Tibial nerve (tissue), 4 donors: ENCODE data around the gene ITGAV. TPM values are rescaled to one million over a fixed set of nuclear protein-coding genes. Genes with fewer than 3 reads are reported as not detected.

Experiments
- DNase-seq, 2 donors: peaks; one replicate each; pipeline ENCODE4 v3.0.0-alpha.2; 2019; ENCODE audit warnings: low spot score in 2 of 2
- H3K27ac ChIP-seq, 4 donors: fragments of 200-600 bp; sonication (generic) in 3 of 4; one replicate each; pipeline ENCODE4 v1.5.1; 2017 to 2019; ENCODE audit warnings: mild to moderate bottlenecking in 1 of 4
- H3K27me3 ChIP-seq, 2 donors: fragments of 200-600 bp; sonication (generic) in 1 of 2; one replicate each; pipeline versions ENCODE4 v1.5.1 to v1.6.0; 2017 to 2019
- H3K36me3 ChIP-seq, 3 donors: fragments of 200-600 bp; sonication (generic); one replicate each; pipeline ENCODE4 v1.5.1; 2018 to 2019
- H3K4me1 ChIP-seq, 4 donors: fragments of 200-600 bp; sonication (generic) in 3 of 4; one replicate each; pipeline ENCODE4 v1.5.1; 2017 to 2019
- H3K4me3 ChIP-seq, 4 donors: fragments of 200-600 bp; sonication (generic) in 3 of 4; one replicate each; pipeline ENCODE4 v1.5.1; 2017 to 2019; ENCODE audit warnings: mild to moderate bottlenecking in 1 of 4, moderate library complexity in 1 of 4
- H3K9me3 ChIP-seq, 4 donors: fragments of 200-600 bp; sonication (generic) in 3 of 4; one replicate each; pipeline ENCODE4 v1.5.1; 2017 to 2019
- EP300 ChIP-seq, 2 donors: sonication (generic); formaldehyde crosslinking; IDR thresholded peaks; one replicate each; pipeline ENCODE4 v1.6.1; 2017; ENCODE audit warnings: antibody characterized with exemption in 2 of 2, mild to moderate bottlenecking in 1 of 2
- POLR2A ChIP-seq, 2 donors: fragments of 450-650 bp; IDR thresholded peaks; one replicate each; pipeline ENCODE4 v1.6.1; 2017; ENCODE audit warnings: antibody characterized with exemption in 2 of 2, mild to moderate bottlenecking in 2 of 2, moderate library complexity in 2 of 2
- WGBS, 2 donors: methylation state at CpG; one replicate each; pipeline ENCODE4 v1.1.5; 2018; 5-methylcytosine and 5-hydroxymethylcytosine counted together
- total RNA-seq, 4 donors: library from RNA; depleted of rRNA; stranded (reverse); fragments of >200 nt; gene quantifications; one replicate each; pipeline ENCODE4 v1.1.0, GENCODE V29; 2016
- TF ChIP-seq, protein P1 (sequence below), 5 experiments: fragments of 200-600 bp in 3 of 5; fragments of 450-650 bp in 2 of 5; sonication (generic) in 3 of 5; IDR thresholded peaks; one replicate each; pipeline ENCODE4 v1.5.1; 2016 to 2019; ENCODE audit warnings: antibody characterized with exemption in 5 of 5, mild to moderate bottlenecking in 3 of 5, moderate library complexity in 2 of 5

ITGAV gene
- total RNA-seq, 4 donors from 2014 or later: 97.1 to 114 (median 100) TPM

DNA sequence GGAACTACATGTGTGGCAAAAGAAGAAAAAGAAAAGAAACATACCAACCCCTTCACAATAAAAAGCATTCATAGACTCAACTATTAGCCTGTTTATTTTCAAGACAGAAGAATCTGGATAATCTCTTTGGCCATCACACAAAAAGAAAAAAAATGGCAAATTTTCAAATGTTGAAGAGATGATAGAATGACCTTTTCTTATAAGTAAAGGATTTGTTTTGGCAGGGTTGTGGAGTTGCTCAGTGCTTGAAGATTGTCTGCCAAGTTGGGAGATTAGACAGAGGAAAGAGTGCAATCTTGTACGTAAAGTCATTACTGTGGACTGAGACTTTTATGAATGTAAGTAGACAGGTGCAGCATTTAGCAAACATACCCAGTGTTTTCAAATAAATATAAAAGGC is 85.5 kb downstream of the ITGAV start:
- Histone ChIP-seq H3K9me3 (peaks cover 0 to 21% (median 0%) of the 10 kb centered on the region in 4 donors), H3K27ac (no peak overlapping the region), H3K27me3 (no peaks in the 10 kb centered on the region), H3K36me3 (peaks cover 0 to 87% (median 21%) of the 10 kb centered on the region in 3 donors), H3K4me3 (no peak overlapping the region), H3K4me1 (no peaks in the 10 kb centered on the region)
- no peak for DNase-seq
- TF ChIP-seq EP300 (IDR thresholded peaks at IDR 0.05): no peak
- no peak for TF ChIP-seq POLR2A (IDR thresholded peaks at IDR 0.05)
- TF ChIP-seq, protein P1, sequence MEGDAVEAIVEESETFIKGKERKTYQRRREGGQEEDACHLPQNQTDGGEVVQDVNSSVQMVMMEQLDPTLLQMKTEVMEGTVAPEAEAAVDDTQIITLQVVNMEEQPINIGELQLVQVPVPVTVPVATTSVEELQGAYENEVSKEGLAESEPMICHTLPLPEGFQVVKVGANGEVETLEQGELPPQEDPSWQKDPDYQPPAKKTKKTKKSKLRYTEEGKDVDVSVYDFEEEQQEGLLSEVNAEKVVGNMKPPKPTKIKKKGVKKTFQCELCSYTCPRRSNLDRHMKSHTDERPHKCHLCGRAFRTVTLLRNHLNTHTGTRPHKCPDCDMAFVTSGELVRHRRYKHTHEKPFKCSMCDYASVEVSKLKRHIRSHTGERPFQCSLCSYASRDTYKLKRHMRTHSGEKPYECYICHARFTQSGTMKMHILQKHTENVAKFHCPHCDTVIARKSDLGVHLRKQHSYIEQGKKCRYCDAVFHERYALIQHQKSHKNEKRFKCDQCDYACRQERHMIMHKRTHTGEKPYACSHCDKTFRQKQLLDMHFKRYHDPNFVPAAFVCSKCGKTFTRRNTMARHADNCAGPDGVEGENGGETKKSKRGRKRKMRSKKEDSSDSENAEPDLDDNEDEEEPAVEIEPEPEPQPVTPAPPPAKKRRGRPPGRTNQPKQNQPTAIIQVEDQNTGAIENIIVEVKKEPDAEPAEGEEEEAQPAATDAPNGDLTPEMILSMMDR (IDR thresholded peaks at IDR 0.05): no peak
- WGBS, 2 donors: 39 to 44% methylated on average over 1 of the region's 1 CpG

DNA sequence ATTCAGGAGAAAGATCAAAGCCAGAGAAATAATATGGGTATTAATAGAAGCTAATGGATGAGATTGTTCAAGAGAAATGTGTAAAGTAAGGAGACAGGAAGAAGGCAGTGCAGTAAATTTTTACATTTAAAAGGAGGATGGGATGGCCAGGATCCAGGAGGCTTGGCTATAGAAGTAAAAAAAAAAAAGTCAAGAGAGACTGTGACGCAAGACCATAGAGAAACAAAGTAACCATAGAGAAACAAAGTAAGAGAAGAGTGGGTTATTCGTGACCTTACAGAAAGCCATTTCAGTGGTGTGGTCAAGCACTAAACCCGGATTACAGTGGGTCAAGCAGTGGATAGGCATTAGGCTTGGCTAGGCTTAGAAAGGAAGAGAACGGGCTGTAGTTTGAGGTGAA is 93.5 kb downstream of the ITGAV start:
- no peak overlapping the region for H3K4me3 ChIP-seq
- H3K27ac ChIP-seq: no peak overlapping the region
- no peak for DNase-seq
- no peak for TF ChIP-seq POLR2A (IDR thresholded peaks at IDR 0.05)
- TF ChIP-seq EP300 (IDR thresholded peaks at IDR 0.05): no peak
- TF ChIP-seq, protein P1 (IDR thresholded peaks at IDR 0.05): no peak
- H3K27me3 ChIP-seq: no peaks in the 10 kb centered on the region
- WGBS, 2 donors: 57 to 63% methylated on average over 4 of the region's 4 CpGs
- H3K4me1 ChIP-seq: no peaks in the 10 kb centered on the region
- peaks cover 0 to 17% (median 0%) of the 10 kb centered on the region in 4 donors for H3K9me3 ChIP-seq
- peaks cover 0 to 36% (median 0%) of the 10 kb centered on the region in 3 donors for H3K36me3 ChIP-seq

DNA sequence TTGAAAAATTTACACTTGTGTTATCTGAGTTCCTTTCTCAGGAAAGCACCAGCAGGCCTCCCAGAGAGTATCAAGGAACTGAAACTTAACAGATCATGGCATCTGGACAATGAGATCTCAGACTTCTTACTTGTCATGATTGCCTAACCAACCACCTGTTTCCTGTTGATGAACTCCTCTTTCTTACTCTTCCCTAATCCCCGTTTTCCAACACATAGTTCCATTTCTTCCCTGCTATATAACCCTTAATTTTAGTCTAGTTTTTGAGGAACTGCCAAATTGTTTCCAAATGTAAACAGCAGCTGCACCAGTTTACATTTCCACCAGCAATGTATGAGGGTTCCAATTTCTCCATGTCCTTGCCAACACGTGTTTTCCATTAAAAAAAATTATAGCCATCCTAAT is 98.0 kb downstream of the ITGAV start:
- 67 to 70% methylated on average over 2 of the region's 2 CpGs for WGBS, 2 donors
- no peaks in the 10 kb centered on the region for H3K27me3 ChIP-seq
- no peak for TF ChIP-seq POLR2A (IDR thresholded peaks at IDR 0.05)
- H3K4me1 ChIP-seq: no peaks in the 10 kb centered on the region
- H3K4me3 ChIP-seq: no peak overlapping the region
- no peak overlapping the region for H3K27ac ChIP-seq
- DNase-seq: no peak
- H3K36me3 ChIP-seq: no peaks in the 10 kb centered on the region
- peaks cover 0 to 17% (median 0%) of the 10 kb centered on the region in 4 donors for H3K9me3 ChIP-seq

DNA sequence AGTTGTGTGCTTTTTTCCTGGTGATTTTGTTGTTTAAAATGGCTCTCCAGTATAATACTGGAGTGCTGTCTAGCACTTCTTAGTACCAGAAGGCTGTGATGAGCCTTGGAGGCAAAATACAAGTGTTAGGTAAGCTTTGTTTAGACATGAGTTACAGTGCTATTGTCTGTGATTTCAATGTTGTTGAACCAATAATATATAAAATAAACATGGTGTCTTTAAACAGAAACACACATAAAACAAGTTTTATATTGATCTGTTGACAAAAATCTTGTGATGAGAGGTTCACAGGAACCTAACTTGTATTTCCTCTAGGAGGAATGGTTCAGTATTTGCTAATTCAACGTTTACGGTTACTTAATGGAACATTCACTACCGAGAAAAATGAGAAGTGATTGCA is 99.0 kb downstream of the ITGAV start:
- Histone ChIP-seq H3K4me3 (no peak overlapping the region), H3K4me1 (peaks cover 0 to 4% (median 0%) of the 10 kb centered on the region in 4 donors), H3K9me3 (peaks cover 0 to 17% (median 0%) of the 10 kb centered on the region in 4 donors), H3K36me3 (no peaks in the 10 kb centered on the region), H3K27me3 (no peaks in the 10 kb centered on the region), H3K27ac (no peak overlapping the region)
- 95 to 99% methylated on average over 3 of the region's 3 CpGs for whole genome bisulfite sequencing, 2 donors
- no peak for DNase-seq
- TF ChIP-seq, protein P1 (IDR thresholded peaks at IDR 0.05): no peak
- TF ChIP-seq EP300 (IDR thresholded peaks at IDR 0.05) (no peak), POLR2A (IDR thresholded peaks at IDR 0.05) (no peak)

DNA sequence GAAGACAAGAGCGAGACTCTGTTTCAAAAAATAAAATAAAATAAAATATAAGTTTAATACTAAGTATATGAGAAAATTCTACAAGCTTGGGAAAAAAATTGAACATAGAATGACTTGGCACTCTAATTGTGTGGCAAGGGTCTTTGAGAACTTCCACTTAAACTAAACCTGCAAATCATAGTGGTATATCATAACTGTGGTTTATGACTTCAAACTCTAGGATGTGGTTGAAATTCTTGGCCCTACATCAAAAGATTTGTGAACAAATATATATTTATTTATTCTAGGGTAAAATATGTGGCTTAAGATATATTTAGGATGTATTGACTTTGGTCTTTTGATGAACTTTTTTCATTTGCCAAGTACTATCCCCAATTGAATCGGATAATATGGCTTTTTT is 100.9 kb downstream of the ITGAV start:
- DNase-seq: no peak

More for the DNA sequence above, 100.9 kb downstream of the ITGAV start:
- Histone ChIP-seq H3K36me3 (no peaks in the 10 kb centered on the region), H3K27me3 (no peaks in the 10 kb centered on the region), H3K9me3 (peaks cover 0 to 17% (median 0%) of the 10 kb centered on the region in 4 donors), H3K4me1 (peaks cover 0 to 18% (median 2%) of the 10 kb centered on the region in 4 donors), H3K27ac (no peak overlapping the region), H3K4me3 (no peak overlapping the region)
- WGBS, 2 donors: 95 to 98% methylated on average over 2 of the region's 2 CpGs
- TF ChIP-seq POLR2A (IDR thresholded peaks at IDR 0.05) (no peak), EP300 (IDR thresholded peaks at IDR 0.05) (no peak)
- TF ChIP-seq, protein P1 (IDR thresholded peaks at IDR 0.05): no peak
